ENCODE measurements around the gene BTBD9. TPM values are rescaled to one million over a fixed set of nuclear protein-coding genes. Genes with fewer than 3 reads are reported as not detected.

The BTBD9 gene
- total and polyA plus RNA-seq, 2 experiments from 2014 or later = 10.0 to 13.7 TPM

- in situ Hi-C loops (cut with MboI) = no loop called here
These were observed 65.8 kb downstream of the BTBD9 start for GRCh38 chr6:38573801-38574395.

DNA sequence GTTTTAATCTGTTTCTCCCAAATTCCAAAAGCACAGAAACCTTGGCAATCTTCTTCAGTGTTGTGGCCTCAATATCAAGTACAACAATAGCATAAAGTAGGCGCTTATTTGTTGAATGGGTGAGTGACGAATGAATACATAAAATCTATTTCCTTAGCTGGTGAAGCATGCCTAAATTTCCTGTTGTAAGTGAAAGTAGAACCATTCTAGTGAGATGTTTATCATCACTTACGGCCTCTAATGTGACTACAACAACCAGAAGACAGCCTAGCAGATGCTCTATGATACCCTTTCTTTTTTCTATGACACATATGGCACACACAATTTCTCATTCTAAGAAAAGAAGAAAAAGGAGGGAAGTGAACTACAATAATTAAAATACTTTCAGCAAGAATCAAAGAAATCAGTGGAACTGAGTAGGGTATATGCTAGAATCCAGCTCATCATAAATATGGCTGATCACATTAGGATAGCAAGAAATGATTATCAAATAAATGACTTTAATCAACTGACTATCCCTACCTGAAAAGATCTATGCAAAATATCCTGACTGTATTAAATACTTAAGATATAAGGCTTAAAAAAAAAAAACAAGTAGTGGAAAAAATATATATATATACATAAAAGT lies 67.4 kb downstream of the BTBD9 start:
- Histone ChIP-seq H3K4me1 (ENCODE audit: insufficient read depth) (peaks cover 8% of the 10 kb centered on the region), H3K27me3 (replicated peaks; ENCODE audit: insufficient read depth) (no peaks in the 10 kb centered on the region), H2AFZ (no peak overlapping the region), H3F3A (ENCODE audit: insufficient read depth) (peaks cover 9% of the 10 kb centered on the region; the same call in 1 of the 2 replicates), H4K20me1 (ENCODE audit: insufficient read depth) (no peaks in the 10 kb centered on the region), H3K9ac (no peak overlapping the region), H3K9me3 (ENCODE audit: low read depth) (no peaks in the 10 kb centered on the region), H3K4me3 (no peak overlapping the region), H3K9me2 (ENCODE audit: insufficient read depth) (no peaks in the 10 kb centered on the region), H3K79me2 (ENCODE audit: insufficient read depth) (no peaks in the 10 kb centered on the region), H3K36me3 (ENCODE audit: low read depth) (no peaks in the 10 kb centered on the region), H3K27ac (no peak overlapping the region), H3K4me2 (ENCODE audit: unreplicated experiment) (no peak overlapping the region)
- WGBS, 2 experiments (ENCODE audit: low coverage in 1 of 2, low lambda C conversion rate in 2 of 2, missing lambda C conversion rate in 2 of 2) = 87 to 89% methylated on average over 3 of the region's 3 CpGs
- in situ Hi-C loops (cut with MboI) = no loop called here
- TF ChIP-seq EZH2 (IDR thresholded peaks at IDR 0.05; ENCODE audit: insufficient read depth, poor library complexity, severe bottlenecking) = no peak
- no peak for TF ChIP-seq EZH2phosphoT487 (IDR thresholded peaks at IDR 0.05; ENCODE audit: insufficient read depth, low read depth)
- no peak for DNase-seq

More at GRCh38 chr6:38573801-38574395, 65.8 kb downstream of the BTBD9 start:
- Histone ChIP-seq H4K20me1 (ENCODE audit: insufficient read depth) (no peaks in the 10 kb centered on the region), H3K27ac (no peak overlapping the region), H3K4me2 (ENCODE audit: unreplicated experiment) (no peak overlapping the region), H3K4me1 (ENCODE audit: insufficient read depth) (no peaks in the 10 kb centered on the region), H3K9ac (no peak overlapping the region), H3K36me3 (ENCODE audit: low read depth) (no peaks in the 10 kb centered on the region), H3F3A (ENCODE audit: insufficient read depth) (no peaks in the 10 kb centered on the region), H3K9me2 (ENCODE audit: insufficient read depth) (no peaks in the 10 kb centered on the region), H3K4me3 (no peak overlapping the region), H3K79me2 (ENCODE audit: insufficient read depth) (no peaks in the 10 kb centered on the region), H3K9me3 (ENCODE audit: low read depth) (no peaks in the 10 kb centered on the region), H2AFZ (no peak overlapping the region), H3K27me3 (replicated peaks; ENCODE audit: insufficient read depth) (no peaks in the 10 kb centered on the region)
- 93 to 96% methylated on average over 6 of the region's 6 CpGs for WGBS, 2 experiments (ENCODE audit: low coverage in 1 of 2, low lambda C conversion rate in 2 of 2, missing lambda C conversion rate in 2 of 2)
- TF ChIP-seq EZH2phosphoT487 (IDR thresholded peaks at IDR 0.05; ENCODE audit: insufficient read depth, low read depth) = no peak
- no peak for TF ChIP-seq EZH2 (IDR thresholded peaks at IDR 0.05; ENCODE audit: insufficient read depth, poor library complexity, severe bottlenecking)
- no peak for DNase-seq

DNA sequence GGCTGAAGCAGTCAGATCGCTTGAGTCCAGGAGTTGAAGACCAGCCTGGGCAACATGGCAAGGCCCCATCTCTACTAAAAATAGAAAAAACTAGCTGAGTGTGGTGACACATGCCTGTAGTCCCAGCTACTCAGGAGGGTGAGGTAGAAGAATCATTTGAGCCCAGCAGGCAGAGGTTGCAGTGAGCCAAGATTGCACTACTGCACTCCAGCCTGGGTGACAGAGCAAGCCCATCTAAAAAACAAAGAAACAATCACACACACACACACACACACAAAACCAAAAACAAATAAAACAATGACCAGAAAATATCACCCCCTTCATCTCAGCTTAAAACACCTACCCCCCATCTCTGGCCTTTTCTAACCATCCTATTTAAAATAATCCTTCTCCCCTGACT lies 68.0 kb downstream of the BTBD9 start:
- no peaks in the 10 kb centered on the region for H3K36me3 ChIP-seq (ENCODE audit: low read depth)
- no peaks in the 10 kb centered on the region for H3K79me2 ChIP-seq (ENCODE audit: insufficient read depth)
- no peaks in the 10 kb centered on the region for H3K9me3 ChIP-seq (ENCODE audit: low read depth)
- H3K9ac ChIP-seq = no peak overlapping the region
- in situ Hi-C loops (cut with MboI) = no loop called here
- no peaks in the 10 kb centered on the region for H3K27me3 ChIP-seq (replicated peaks; ENCODE audit: insufficient read depth)
- H3K4me2 ChIP-seq (ENCODE audit: unreplicated experiment) = no peak overlapping the region
- H4K20me1 ChIP-seq (ENCODE audit: insufficient read depth) = no peaks in the 10 kb centered on the region
- DNase-seq = no peak
- TF ChIP-seq EZH2 (IDR thresholded peaks at IDR 0.05; ENCODE audit: insufficient read depth, poor library complexity, severe bottlenecking) (no peak), EZH2phosphoT487 (IDR thresholded peaks at IDR 0.05; ENCODE audit: insufficient read depth, low read depth) (no peak)
- no peak overlapping the region for H2AFZ ChIP-seq
- H3K27ac ChIP-seq = no peak overlapping the region
- no peaks in the 10 kb centered on the region for H3K9me2 ChIP-seq (ENCODE audit: insufficient read depth)
- 85 to 86% methylated on average over 1 of the region's 1 CpG for WGBS, 2 experiments (ENCODE audit: low coverage in 1 of 2, low lambda C conversion rate in 2 of 2, missing lambda C conversion rate in 2 of 2)
- peaks cover 14% of the 10 kb centered on the region for H3K4me1 ChIP-seq (ENCODE audit: insufficient read depth)
- H3K4me3 ChIP-seq = no peak overlapping the region
- peaks cover 15% of the 10 kb centered on the region for H3F3A ChIP-seq (ENCODE audit: insufficient read depth)

DNA sequence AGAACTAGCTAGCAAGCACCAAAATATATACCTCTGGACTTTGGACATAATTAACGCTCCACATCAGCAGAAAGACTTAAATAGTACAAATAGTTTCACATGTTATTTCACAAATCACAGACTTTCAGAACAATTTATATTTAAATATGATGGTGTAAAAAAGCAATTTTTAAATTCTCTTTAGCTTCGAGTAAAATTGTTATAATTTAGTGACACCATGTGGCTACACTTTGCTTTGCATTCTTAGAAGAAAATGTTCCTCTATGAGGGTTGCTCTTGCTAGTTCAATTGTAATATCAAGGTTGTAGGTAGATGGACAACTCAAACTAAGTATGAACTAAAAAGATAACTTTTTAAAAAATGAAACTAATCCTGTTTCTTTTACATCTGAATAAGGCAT lies 69.0 kb downstream of the BTBD9 start:
- no peak overlapping the region for H3K9ac ChIP-seq

More for the DNA sequence above, 69.0 kb downstream of the BTBD9 start:
- no peaks in the 10 kb centered on the region for H3K9me3 ChIP-seq (ENCODE audit: low read depth)
- H3K4me3 ChIP-seq = no peak overlapping the region
- H3K4me1 ChIP-seq (ENCODE audit: insufficient read depth) = peaks cover 22% of the 10 kb centered on the region
- H3K4me2 ChIP-seq (ENCODE audit: unreplicated experiment) = no peak overlapping the region
- H3K27ac ChIP-seq = no peak overlapping the region
- H3K36me3 ChIP-seq (ENCODE audit: low read depth) = no peaks in the 10 kb centered on the region
- no peaks in the 10 kb centered on the region for H3K9me2 ChIP-seq (ENCODE audit: insufficient read depth)
- H2AFZ ChIP-seq = no peak overlapping the region
- TF ChIP-seq EZH2phosphoT487 (IDR thresholded peaks at IDR 0.05; ENCODE audit: insufficient read depth, low read depth) (no peak), EZH2 (IDR thresholded peaks at IDR 0.05; ENCODE audit: insufficient read depth, poor library complexity, severe bottlenecking) (no peak)
- H3K27me3 ChIP-seq (replicated peaks; ENCODE audit: insufficient read depth) = no peaks in the 10 kb centered on the region
- WGBS, 2 experiments (ENCODE audit: low coverage in 1 of 2, low lambda C conversion rate in 2 of 2, missing lambda C conversion rate in 2 of 2) = 50 to 52% methylated on average over 2 of the region's 2 CpGs
- peaks cover 22% of the 10 kb centered on the region for H3F3A ChIP-seq (ENCODE audit: insufficient read depth)
- peak; percentile 50 for DNase-seq
- no peaks in the 10 kb centered on the region for H4K20me1 ChIP-seq (ENCODE audit: insufficient read depth)
- in situ Hi-C loops (cut with MboI) = no loop called here
- H3K79me2 ChIP-seq (ENCODE audit: insufficient read depth) = no peaks in the 10 kb centered on the region

Measured in GM23248 (cell line).